ENCODE data around the gene TMEM123.
A peak's percentile ranks its signal among the peaks of the same experiment; 100 is the strongest.

TMEM123 gene

GRCh38 chr11:102494216-102494615 is 41.7 kb upstream of the TMEM123 start:
- H3K4me3 ChIP-seq (ENCODE audit: low read depth, low read length) = no peak overlapping the region
- TF ChIP-seq, protein P1, sequence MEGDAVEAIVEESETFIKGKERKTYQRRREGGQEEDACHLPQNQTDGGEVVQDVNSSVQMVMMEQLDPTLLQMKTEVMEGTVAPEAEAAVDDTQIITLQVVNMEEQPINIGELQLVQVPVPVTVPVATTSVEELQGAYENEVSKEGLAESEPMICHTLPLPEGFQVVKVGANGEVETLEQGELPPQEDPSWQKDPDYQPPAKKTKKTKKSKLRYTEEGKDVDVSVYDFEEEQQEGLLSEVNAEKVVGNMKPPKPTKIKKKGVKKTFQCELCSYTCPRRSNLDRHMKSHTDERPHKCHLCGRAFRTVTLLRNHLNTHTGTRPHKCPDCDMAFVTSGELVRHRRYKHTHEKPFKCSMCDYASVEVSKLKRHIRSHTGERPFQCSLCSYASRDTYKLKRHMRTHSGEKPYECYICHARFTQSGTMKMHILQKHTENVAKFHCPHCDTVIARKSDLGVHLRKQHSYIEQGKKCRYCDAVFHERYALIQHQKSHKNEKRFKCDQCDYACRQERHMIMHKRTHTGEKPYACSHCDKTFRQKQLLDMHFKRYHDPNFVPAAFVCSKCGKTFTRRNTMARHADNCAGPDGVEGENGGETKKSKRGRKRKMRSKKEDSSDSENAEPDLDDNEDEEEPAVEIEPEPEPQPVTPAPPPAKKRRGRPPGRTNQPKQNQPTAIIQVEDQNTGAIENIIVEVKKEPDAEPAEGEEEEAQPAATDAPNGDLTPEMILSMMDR (IDR thresholded peaks at IDR 0.05; ENCODE audit: control insufficient read depth, extremely low read depth, insufficient read depth) = no peak
- DNase-seq (ENCODE audit: low read depth) = peak; percentile 58

GRCh38 chr11:102493524-102493923 is 41.0 kb upstream of the TMEM123 start:
- TF ChIP-seq, protein P1 (IDR thresholded peaks at IDR 0.05; ENCODE audit: control insufficient read depth, extremely low read depth, insufficient read depth) = no peak
- H3K4me3 ChIP-seq (ENCODE audit: low read depth, low read length) = no peak overlapping the region
- no peak for DNase-seq (ENCODE audit: low read depth)

DNA sequence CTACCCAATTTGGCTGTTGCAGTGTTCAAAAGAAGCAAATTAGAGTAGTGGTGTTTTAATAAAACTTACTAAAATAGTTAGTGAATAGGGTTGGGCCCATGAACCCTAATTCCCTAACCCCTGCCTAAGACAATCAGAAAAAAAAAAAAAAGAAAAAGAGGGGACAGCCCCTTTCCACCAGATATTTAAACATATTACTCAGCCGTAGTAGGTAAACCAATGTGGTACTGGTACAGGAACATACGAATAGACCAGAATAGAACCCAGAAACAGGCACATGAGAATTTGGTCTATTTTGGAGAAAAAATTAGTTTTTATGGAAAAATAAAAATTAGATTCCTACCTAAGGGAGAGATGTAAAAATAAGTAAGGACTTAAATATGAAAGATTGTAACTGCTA is 39.4 kb upstream of the TMEM123 start:
- TF ChIP-seq, protein P1 (IDR thresholded peaks at IDR 0.05; ENCODE audit: control insufficient read depth, extremely low read depth, insufficient read depth) = no peak
- no peak for DNase-seq (ENCODE audit: low read depth)
- H3K4me3 ChIP-seq (ENCODE audit: low read depth, low read length) = no peak overlapping the region

DNA sequence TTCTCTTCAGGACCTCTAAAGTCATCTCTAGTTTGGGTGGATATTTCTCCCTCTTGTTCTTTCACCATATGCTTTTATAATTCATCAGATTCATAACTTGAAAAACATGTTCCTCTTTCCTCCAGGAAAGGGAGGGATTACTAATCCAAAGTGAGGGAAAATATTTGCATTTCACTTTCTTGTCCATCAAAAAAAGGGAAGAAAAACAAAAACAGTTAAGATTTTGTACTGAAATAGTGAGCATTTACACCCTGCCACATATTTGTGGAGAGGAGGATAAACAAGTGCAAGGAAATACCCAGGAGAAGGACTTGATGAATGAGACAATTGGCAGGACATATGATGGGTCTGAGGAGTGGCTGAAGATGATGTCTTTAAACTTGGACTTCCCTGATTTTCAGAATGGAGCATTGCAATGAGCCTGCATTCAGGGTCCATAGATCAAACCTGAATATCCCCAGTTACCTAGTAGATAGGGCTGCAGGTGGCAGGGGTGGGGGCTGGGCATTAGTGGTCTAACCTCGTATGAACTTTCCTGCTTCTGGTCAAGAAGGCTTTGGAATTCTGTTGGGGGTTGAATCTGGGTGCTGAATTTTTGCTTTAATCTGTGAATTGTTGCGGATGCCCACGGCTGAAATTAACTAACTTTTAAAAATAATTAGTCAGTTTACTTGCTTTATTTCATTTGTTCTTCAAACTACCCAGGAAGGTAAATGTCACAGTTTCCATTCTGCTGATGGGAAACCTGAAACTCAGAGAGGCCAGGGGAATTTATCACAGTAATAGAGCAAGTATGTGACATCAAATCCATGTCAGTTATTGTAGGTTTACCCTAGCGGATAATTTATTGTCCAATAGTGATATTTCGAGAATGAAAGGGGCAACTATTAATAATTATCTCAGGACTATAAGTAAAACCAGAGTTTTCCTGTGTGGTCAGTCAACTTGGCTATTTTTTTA is 36.9 kb upstream of the TMEM123 start:
- TF ChIP-seq, protein P1 (IDR thresholded peaks at IDR 0.05; ENCODE audit: control insufficient read depth, extremely low read depth, insufficient read depth) = no peak
- no peak for DNase-seq (ENCODE audit: low read depth)
- H3K4me3 ChIP-seq (ENCODE audit: low read depth, low read length) = no peak overlapping the region

DNA sequence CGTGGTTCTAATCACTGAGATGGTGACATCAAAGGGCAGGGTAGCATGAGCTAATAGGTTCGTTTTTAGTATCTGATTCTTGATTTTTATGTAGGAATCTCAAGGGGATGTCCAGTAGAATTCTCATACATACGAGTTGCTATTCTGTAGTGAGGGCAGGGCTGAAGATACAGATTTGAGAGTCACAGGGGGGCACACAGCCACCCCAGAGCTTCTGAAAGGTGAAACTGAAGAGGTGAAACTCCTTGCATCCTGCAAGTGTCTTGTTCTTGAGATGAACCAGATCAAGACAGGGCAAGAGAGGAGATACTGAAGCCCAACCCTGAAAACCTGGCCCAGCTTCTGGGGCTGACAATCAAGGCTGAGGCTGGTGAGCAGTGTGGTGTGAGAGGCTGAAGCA is 35.6 kb upstream of the TMEM123 start:
- TF ChIP-seq, protein P1 (IDR thresholded peaks at IDR 0.05; ENCODE audit: control insufficient read depth, extremely low read depth, insufficient read depth) = no peak
- DNase-seq (ENCODE audit: low read depth) = no peak
- no peak overlapping the region for H3K4me3 ChIP-seq (ENCODE audit: low read depth, low read length)

DNA sequence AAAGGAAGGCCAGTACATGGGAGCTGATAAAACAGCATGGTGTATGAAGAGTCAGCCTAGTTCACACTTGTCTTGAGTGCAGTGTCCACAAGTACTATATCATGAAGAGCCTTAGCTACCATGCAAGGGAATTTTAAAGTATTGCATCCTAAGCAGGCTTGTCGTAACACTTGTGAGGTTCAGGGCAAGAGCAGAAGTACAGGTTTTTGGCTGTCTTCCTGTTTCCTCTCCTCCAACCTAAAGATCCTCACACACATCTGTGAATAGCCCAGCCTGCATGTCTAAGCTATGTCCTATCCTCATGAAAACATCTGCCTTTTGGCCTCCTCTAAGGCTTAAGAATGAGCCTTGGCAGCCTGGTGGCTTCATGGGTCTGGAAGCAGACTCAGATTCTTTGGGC is 34.6 kb upstream of the TMEM123 start:
- no peak overlapping the region for H3K4me3 ChIP-seq (ENCODE audit: low read depth, low read length)
- DNase-seq (ENCODE audit: low read depth) = no peak
- TF ChIP-seq, protein P1 (IDR thresholded peaks at IDR 0.05; ENCODE audit: control insufficient read depth, extremely low read depth, insufficient read depth) = no peak

All from LNCaP clone FGC (cell line).